GM12892 (cell line): Measurements from ENCODE around the gene SEC14L2.

Experiments used
- POLR2A ChIP-seq: IDR thresholded peaks from 2 replicates; pipeline ENCODE4 v1.6.1; 2011; ENCODE audit warnings: low read depth, low read length, control low read depth
- POLR2AphosphoS5 ChIP-seq: IDR thresholded peaks from 2 replicates; pipeline ENCODE4 v1.6.1; 2011; ENCODE audit warnings: low read depth, low read length, control low read depth
- TAF1 ChIP-seq: IDR thresholded peaks from 2 replicates; pipeline ENCODE4 v1.6.1; 2011; ENCODE audit warnings: low read depth, mild to moderate bottlenecking, control low read depth, low read length, borderline replicate concordance

DNA sequence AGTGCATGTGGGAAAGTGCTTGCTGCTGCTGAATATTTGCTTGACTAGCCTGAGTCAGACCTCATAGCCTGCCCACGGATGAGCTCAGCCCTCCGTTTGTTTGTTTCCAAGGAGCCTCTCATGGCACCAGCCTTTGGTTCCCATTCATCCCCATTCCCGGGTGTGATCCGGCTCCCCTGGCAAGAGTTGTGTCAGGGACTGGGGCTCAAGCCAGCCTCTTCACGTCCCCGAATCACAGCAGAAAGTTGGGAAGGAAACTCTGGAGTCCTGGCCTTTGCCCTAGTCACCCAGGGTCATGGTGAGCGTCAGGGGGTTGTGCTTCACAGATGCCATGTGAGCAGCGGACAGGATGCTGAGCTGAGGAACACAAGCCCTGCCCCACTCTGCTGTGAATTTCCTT lies 61.2 kb downstream of the SEC14L2 start:
- TF ChIP-seq POLR2A (no peak), POLR2AphosphoS5 (no peak), TAF1 (no peak)
